GM12873 (cell line): ENCODE data around the gene RPS23.

Experiments used
- CTCF ChIP-seq: IDR thresholded peaks from 2 replicates; pipeline ENCODE4 v1.5.1; 2012; ENCODE audit warnings: low read depth, mild to moderate bottlenecking, moderate library complexity, low read length, control low read depth; ENCODE audit not compliant: insufficient read depth; ENCODE audit errors: missing control alignments

Gene RPS23

DNA sequence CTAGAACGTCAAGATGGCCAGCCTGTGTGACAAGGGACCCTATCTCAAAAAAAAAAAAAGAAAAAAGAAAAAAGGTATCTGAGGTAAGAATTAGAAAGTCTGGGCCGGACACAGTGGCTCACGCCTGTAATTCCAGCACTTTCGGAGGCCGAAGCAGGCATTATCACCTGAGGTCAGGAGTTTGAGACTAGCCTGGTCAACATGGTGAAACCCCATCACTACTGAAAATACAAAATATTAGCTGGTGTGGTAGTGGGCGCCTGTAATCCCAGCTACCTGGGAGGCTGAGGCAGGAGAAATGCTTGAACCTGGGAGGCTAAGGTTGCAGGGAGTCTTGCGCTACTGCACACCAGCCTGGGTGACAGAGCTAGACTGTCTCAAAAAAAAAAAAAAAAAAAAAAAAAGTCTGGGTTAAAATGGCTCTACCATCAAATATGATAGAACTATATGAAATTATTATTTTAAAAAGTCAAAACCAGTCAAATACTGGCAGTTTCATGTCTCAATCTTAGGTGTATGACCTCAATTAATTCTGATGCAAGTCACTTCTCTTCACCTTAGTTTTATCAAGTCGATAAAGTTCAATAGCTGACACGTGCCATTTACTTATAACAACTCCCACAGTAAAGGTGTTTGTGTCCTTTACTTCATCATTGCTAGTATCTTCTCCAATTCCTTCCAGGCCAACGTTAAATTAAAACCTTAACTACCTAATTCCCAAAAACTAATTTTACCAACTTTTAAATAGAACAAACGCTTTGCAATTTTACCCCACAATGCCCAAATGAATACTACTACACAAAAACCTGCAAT lies 1.1 kb downstream of the RPS23 start:
- no peak for TF ChIP-seq CTCF

DNA sequence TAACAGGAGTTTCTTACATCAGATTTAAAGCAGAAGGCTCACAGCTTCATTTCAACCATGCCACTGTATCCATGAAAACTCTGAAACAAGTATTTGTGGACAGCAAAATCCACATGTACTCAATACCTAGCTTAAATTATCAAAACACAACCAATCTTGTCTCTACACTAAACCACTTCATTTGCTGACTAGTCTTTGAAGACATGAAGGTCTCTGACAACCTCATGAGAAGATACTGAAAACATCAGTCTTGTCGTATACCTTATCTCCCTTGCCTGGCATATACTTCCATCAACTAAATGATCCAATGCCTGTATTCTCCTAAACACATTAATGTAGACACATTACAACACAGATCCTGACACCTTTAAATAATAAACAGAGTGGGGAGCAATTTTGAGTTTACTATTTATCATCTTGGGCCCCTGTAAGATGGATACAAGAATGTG lies 2.9 kb downstream of the RPS23 start:
- TF ChIP-seq CTCF = no peak

- TF ChIP-seq CTCF = no peak
Measured at GRCh38 chr5:82274343-82275211, 3.6 kb downstream of the RPS23 start.

GRCh38 chr5:82265047-82265446 lies 13.1 kb downstream of the RPS23 start:
- no peak for TF ChIP-seq CTCF

DNA sequence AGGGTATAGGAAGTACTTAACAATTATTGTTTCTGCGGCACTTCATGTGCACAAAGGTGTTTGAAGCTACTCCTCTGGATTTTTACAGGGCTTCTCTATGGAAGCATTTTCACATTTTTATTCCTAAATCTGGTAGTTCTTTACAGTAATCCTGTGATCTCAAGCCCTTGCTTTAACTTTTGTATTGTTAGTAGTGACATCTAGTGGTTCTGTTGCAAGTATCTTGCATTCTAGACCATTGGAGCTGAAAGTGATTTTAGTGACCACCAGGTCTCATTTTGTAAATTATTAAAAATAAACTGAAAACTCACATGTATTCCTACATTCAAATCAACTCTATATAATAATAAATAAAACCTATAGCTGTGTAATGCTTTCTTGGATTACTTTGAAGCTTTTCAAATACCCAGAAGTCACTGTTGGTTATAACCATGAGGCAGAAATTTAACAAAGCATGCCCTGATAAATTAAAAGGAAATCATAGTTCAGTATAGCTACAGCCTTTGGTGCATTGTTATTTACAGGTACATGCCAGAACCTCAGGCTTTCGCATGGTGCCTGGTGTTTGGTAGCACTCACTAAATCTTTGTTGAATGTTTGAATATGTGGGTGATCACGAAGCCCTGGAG lies 18.9 kb downstream of the RPS23 start:
- TF ChIP-seq CTCF = peak; percentile 44

- TF ChIP-seq CTCF = no peak
Measured at GRCh38 chr5:82257729-82258128, 20.4 kb downstream of the RPS23 start.

DNA sequence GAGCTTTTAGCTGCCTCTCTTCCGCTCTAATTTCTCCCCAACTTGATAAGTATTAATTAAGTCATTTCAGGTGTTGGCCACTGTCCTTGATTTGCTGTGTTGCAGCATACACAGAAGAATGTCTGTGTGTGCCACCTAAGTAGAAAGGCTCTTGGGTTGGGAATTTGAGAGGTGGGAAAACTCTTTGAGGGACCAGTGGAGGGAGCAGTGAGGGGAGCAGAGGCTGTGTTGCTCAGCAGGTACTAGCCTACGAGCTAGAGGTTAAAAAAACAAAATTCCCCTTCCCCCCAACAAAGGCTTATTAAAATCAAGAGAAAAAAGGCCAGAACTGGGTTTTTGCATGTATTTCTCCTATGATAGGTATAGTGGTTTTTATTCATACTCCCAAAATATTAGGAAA lies 20.9 kb downstream of the RPS23 start:
- no peak for TF ChIP-seq CTCF
